GM18867 (cell line): ENCODE results near the gene ARHGAP8.
"Not testable (repeated sequence)": the region's sequence is repeated elsewhere in the genome, so short reads cannot be mapped to it uniquely, and the experiment has no call there.

Experiments
- ATAC-seq: cut with Tn5 transposase; IDR thresholded peaks from one replicate; pipeline ENCODE4 v1.9.1; 2021; ENCODE audit warnings: mild to moderate bottlenecking, moderate library complexity; ENCODE audit not compliant: unreplicated experiment

ARHGAP8 gene

GRCh38 chr22:44799946-44800634, 47.7 kb downstream of the ARHGAP8 start:
- not testable (repeated sequence) for ATAC-seq

- ATAC-seq: no peak
Measured at GRCh38 chr22:44801476-44801875, 49.1 kb downstream of the ARHGAP8 start.

DNA sequence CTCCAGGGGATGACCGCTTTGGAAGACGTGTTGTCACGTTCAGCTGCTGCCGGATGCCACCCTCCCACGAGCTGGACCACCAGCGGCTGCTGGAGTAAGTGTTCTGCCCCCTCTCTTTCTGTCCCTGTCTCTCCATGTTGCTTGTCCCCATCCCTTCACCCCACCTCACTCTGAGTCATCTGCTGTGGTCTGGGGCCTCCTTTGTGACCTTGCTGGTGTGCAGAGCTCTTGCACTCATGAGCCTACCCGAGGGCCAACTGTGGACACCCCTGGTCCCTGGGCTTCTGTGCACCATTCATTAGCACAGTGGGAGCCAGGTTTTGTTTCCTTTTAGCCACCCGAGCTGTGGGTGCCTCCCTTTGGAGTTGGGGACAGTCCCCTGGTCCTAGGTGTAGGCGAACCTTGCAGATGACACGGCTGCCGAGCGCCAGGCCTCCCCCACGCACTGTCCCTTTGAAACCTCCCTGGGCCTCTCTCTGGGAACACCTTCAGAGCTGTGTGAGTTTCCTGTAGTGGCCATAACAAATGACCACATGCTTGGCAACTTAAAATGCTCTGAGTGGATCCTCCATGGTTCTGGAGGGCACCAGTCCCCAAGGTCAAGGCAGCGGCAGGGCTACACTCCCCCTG, 49.8 kb downstream of the ARHGAP8 start:
- no peak for ATAC-seq

DNA sequence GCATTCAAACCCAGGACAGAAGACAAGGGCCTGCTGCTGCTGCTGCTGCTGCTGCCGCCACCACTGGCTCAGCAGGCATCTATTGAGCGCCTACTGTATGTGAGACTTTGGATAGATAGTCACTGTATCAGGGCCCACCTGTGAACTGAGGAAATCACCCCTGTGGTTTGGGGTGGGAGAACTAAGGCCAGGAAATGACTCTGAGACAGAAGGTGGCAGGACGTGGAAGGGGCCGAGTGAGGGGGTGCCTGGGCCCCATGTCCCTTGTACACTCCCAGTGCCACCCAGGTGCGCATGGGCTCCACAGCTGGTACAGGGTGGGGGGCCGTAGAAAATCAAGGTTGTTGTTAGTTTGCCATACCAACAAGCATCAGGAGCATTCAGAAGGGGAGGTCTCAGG, 50.6 kb downstream of the ARHGAP8 start:
- no peak for ATAC-seq

GRCh38 chr22:44804327-44804726, 52.0 kb downstream of the ARHGAP8 start:
- ATAC-seq: no peak

DNA sequence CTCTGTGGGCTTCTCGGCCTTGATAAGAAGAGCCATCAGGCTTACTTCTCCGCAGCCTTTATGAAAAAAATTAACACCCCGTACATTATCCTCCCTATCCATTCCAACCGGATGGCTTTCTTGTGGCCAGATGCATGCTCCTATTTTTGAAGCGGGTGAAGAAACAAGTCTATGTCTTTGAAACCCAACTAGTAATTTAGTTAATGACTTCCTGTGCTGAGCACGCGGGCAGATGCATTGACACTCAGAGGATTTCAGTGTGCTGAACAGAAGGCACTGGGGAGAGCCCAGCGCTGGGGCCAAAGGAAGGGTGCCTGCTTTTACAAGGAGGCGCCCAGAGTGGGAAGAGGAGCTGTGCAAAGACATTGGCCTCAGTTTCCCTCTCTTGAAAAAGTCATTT, 53.3 kb downstream of the ARHGAP8 start:
- no peak for ATAC-seq

- no peak for ATAC-seq
Measured at GRCh38 chr22:44807232-44807631, 54.9 kb downstream of the ARHGAP8 start.

DNA sequence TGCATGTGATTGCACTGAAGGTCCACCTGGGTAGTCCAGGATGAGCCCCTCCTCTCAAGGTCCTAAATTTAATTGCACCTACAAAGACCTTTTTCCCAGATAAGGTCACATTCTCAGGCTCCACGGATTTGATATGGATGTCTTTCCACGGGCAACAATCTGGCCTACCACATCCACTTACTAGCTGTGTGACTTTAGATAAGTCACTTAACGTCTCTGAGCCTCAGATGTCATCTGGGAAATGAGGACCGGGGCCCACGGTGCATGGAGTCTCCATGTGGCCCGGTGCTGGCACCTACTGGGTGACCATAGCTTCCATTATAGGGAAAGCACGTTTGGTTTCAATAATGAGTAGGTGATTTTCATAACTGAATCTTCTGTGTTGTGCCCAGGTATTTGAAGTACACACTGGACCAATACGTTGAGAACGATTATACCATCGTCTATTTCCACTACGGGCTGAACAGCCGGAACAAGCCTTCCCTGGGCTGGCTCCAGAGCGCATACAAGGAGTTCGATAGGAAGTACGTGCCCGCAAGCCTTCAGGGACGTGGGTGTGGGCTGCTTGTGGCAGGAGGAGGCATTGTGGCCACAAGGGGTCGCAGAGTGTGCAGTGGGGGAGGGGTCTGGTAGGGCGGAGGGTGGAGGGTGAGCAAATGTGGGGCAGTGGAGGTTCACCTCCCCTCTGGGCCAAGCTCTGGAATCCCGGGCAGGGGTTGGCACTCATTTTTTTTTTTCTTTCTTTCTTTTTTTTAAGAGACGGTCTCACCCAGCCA, 55.7 kb downstream of the ARHGAP8 start:
- ATAC-seq: no peak

- ATAC-seq: no peak
Measured at GRCh38 chr22:44809456-44809855, 57.1 kb downstream of the ARHGAP8 start.

- no peak for ATAC-seq
Measured at GRCh38 chr22:44811141-44811540, 58.8 kb downstream of the ARHGAP8 start.

DNA sequence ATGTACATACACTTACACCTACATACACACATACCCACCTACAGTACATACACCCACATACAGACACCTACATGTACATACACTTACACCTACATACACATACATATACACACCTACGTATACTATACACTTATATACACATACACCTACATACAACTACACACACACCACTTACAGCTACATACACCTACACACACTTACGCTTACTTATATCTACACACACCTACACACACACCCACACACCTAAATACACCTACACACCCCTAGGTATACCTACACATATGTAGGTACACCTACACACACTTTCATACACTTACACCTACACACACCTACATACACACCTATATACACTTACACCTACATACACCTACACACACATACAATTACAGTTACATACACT, 61.0 kb downstream of the ARHGAP8 start:
- no peak for ATAC-seq

DNA sequence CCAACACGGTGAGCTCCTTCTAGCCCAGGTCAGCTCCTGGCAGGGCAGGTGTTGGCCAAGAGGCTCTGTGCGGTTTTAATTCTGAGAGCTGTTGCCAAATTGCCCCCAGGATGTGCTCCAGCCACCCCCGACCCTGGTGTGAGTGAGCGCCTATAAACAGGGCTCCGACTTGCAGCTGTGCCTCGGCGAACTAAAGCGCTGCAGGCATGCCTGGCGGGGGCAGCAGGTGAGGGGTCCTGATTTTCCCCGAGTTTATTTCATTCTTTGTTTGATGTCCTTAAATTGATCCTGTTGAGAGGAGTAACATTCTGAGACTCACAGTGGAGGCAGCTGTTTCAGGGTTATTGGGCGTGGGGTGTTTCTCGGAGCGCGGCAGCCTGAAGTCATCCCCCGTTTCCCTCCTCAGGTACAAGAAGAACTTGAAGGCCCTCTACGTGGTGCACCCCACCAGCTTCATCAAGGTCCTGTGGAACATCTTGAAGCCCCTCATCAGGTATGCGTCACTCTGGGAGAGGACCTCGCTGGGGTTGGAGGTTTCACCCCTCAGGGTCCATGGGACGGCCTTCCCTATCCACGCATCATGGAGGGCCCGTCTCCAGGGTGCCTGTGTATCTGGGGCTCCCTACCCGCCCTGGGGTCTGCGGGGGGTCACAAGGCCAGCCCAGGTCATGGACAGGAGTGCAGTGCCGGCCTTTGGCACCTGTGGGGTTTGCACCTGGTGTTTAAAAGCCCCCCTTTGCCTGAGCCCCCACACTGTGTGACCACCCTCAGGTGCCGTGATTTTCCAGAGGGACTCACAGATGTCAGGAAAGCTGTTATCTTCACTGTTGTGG, 62.1 kb downstream of the ARHGAP8 start:
- ATAC-seq: no peak

DNA sequence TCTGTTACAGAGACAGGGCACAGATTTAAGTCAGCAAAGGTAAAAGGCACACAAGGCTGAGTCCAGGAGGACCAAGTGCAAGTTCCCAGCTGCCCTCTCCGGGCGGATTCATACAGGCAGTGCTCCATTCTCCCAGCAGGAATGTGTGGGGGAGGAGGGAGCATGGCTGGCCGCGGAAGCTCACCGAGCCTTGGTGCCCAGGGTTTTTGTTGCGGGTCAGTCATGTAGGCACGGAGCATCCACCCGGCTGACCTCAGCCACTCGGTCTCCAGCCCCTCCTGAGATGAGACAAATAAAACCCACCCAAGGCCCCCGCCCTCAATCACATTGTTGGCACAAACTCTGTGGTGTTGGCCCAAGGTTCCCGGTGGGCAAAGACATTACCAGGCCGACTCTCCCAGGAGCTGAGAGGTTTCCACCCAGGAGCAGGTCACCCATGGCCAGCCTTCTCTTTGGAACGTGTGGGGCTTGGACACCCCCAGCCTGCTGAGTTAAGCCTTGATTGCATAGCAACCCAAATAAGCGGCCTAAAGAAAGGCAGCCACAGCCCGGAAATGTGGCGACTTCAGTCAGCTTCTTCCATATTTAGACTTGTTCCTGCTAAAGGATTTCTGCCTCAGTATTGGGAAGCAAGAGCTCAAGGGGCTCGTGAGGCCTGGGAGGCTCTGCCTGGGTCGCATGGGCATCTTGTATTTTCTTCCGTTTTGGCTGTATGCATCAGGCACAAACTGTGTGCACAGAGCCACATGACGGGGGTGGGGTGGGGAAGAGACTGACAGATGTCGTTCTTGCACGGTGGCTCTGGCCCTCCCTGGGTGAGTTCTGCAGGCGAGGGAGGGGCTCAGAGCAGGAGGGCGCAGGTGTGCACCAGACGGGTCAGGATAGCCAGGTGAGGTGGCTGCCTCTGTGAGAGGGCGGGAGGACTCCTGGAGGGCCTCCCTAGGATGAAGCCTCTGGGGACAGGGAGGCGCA, 63.0 kb downstream of the ARHGAP8 start:
- no peak for ATAC-seq

DNA sequence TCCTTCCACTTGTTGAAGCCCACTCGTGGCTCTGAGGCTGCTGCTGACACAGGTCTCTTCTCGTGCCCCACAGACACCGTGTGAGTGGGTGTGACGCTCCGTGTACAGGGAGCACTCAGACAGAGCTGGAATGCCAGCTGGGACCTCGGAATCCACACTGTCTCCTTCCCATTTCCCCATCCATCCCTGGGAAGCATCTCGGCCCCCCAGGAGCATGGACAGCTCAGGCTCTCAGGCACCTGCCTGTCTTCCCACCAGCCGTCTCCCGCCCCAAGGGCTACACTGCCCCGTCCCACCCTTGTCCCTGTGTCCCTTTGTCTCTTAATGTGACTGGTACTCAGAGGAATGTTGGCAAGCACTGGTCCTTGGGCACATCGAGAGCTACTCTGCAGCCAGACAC, 63.8 kb downstream of the ARHGAP8 start:
- no peak for ATAC-seq

DNA sequence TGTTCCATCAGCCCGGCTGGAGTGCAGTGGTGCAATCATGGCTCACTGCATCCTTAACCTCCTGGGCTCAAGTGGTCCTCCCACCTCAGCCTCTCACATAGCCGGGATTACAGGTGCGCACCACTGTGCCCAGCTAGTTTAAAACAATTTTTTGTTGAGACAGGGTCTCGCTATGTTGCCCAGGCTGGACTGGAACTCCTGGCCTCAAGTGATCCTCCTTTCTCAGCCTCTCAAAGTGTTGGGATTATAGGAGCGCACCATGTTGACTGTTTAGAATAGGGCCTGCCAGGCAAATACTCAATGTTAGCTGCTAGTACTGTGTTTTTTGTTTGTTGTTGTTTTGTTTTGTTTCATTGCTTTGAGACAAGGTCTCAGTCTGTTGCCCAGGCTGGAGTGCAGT, 66.4 kb downstream of the ARHGAP8 start:
- ATAC-seq: no peak

- no peak for ATAC-seq
Measured at GRCh38 chr22:44819966-44820631, 67.7 kb downstream of the ARHGAP8 start.

- no peak for ATAC-seq
Measured at GRCh38 chr22:44821741-44822475, 69.5 kb downstream of the ARHGAP8 start.

DNA sequence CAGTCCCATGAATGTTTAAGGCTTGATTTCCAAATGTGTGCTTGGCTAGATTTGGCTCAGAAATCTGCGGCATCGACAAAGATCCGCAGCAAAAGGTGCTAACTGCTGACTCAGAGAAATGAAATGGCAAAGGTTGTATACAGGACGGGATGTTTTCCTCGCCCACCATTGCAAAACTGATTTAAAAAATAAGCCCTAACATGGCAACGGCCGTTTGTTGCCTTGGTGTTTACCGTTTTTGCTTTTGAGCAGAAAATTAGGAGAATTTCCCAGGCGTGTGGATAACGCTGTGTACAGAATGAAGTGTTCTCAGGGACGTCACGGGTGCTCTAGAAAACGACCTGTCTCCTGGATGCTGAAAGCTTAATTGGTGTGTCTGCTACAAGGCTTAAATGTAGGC, 70.2 kb downstream of the ARHGAP8 start:
- ATAC-seq: no peak

GRCh38 chr22:44823396-44823795, 71.0 kb downstream of the ARHGAP8 start:
- ATAC-seq: no peak
